HEK293T (cell line): ENCODE data around the gene FRMD1.

Source experiments
- ARNT ChIP-seq: fragments of 450-650 bp; IDR thresholded peaks from 2 replicates; pipeline ENCODE4 v1.6.1; 2017; ENCODE audit warnings: mild to moderate bottlenecking
- FOXK2 ChIP-seq: fragments of 450-650 bp; IDR thresholded peaks from 2 replicates; pipeline ENCODE4 v1.6.1; 2016; ENCODE audit warnings: mild to moderate bottlenecking
- TARDBP ChIP-seq: fragments of 450-650 bp; IDR thresholded peaks from 2 replicates; pipeline ENCODE4 v1.6.1; 2016
- ZNF384 ChIP-seq: fragments of 450-650 bp; IDR thresholded peaks from 2 replicates; pipeline ENCODE4 v1.6.1; 2016

- TF ChIP-seq ZNF384 (no peak), TARDBP (no peak), ARNT (no peak), FOXK2 (no peak)
Observed at GRCh38 chr6:168037242-168037641, 41.8 kb downstream of the FRMD1 start.
